GM12878 (cell line): Measurements from ENCODE around the gene PPP1R27. TPM values are rescaled to one million over a fixed set of nuclear protein-coding genes. Genes with fewer than 3 reads are reported as not detected.

Experiments used
- ATAC-seq: fragments of 200-7000 bp; cut with Tn5 transposase; 3 replicates; pipeline ENCODE4 v1.9.1; 2020; ENCODE audit warnings: mild to moderate bottlenecking, moderate library complexity
- BruUV-seq: library from RNA; stranded (reverse); fragments of 400-500 nt; replicated peaks from 2 replicates; lab custom pipeline; 2021; lab: Mats Ljungman, UMichigan
- CTCF ChIA-PET: fragments of 300-600 bp; sonication (Branson Sonifier 250); formaldehyde crosslinking; extraction: SDS; loops from one replicate; lab custom pipeline; 2021; ENCODE audit warnings: inconsistent platforms; lab: Yijun Ruan, JAX
- POLR2A ChIA-PET: fragments of 350-600 bp; formaldehyde crosslinking; extraction: SDS; loops from one replicate; lab custom pipeline; 2021; ENCODE audit warnings: inconsistent platforms; lab: Charles Lee
- RAD21 ChIA-PET: fragments of 300-600 bp; sonication (Branson Sonifier 250); formaldehyde crosslinking; loops from one replicate; lab custom pipeline; 2023; ENCODE audit warnings: antibody characterized with exemption; ENCODE audit not compliant: unreplicated experiment; lab: Charles Lee
- SMC1A ChIA-PET: fragments of 300-600 bp; sonication (Branson Sonifier 250); formaldehyde crosslinking; loops from one replicate; lab custom pipeline; 2023; ENCODE audit not compliant: unreplicated experiment, uncharacterized antibody; lab: Charles Lee
- DNase-seq: peaks from one replicate; pipeline ENCODE4 v3.0.0-alpha.2; 2011; ENCODE audit warnings: low read depth, low spot score
- FAIRE-seq: peaks from 3 replicates; lab custom pipeline; 2011; peaks lifted over from hg19 to GRCh38; lab: Jason Lieb, UNC
- H2AFZ ChIP-seq: 2 replicates; pipeline ENCODE4 v1.6.0; 2011; ENCODE audit warnings: low read depth, low read length, control low read depth; ENCODE audit not compliant: control insufficient read depth
- H3K27ac ChIP-seq: 2 replicates; pipeline ENCODE4 v1.5.1; 2011; ENCODE audit warnings: control low read depth; ENCODE audit not compliant: control insufficient read depth, insufficient read depth
- H3K27me3 ChIP-seq, 2 experiments: replicated peaks in 1 of 2; 2 replicates each; pipeline versions ENCODE4 v1.6.0 to v1.6.1; 2011; ENCODE audit warnings: low read length in 1 of 2; ENCODE audit not compliant: control insufficient read depth in 2 of 2, insufficient read depth in 2 of 2
- H3K36me3 ChIP-seq, 2 experiments: 2 replicates each; pipeline ENCODE4 v1.5.1; 2011; ENCODE audit warnings: low read length in 1 of 2; ENCODE audit not compliant: control insufficient read depth in 2 of 2, insufficient read depth in 2 of 2
- H3K4me1 ChIP-seq: 2 replicates; pipeline ENCODE4 v1.6.1; 2011; ENCODE audit warnings: mild to moderate bottlenecking, low read length, moderate library complexity, mixed read lengths; ENCODE audit not compliant: control insufficient read depth, insufficient read depth
- H3K4me2 ChIP-seq: 2 replicates; pipeline ENCODE4 v1.6.0; 2011; ENCODE audit warnings: control low read depth; ENCODE audit not compliant: control insufficient read depth, insufficient read depth
- H3K4me3 ChIP-seq: fragments of 200-600 bp; sonication (generic); 2 replicates; pipeline ENCODE4 v1.5.1; 2016
- H3K79me2 ChIP-seq: 2 replicates; pipeline ENCODE4 v1.6.0; 2011; ENCODE audit warnings: low read length; ENCODE audit not compliant: control insufficient read depth, insufficient read depth
- H3K9ac ChIP-seq: 2 replicates; pipeline ENCODE4 v1.8.0; 2011; ENCODE audit warnings: low read length, control low read depth, mixed read lengths; ENCODE audit not compliant: control insufficient read depth, insufficient read depth
- H3K9me3 ChIP-seq: replicated peaks from 3 replicates; pipeline ENCODE4 v1.5.1; 2011; ENCODE audit warnings: mild to moderate bottlenecking, low read length; ENCODE audit not compliant: control insufficient read depth, insufficient read depth
- H4K20me1 ChIP-seq: 2 replicates; pipeline ENCODE4 v1.6.0; 2011; ENCODE audit not compliant: control insufficient read depth, insufficient read depth
- BMI1 ChIP-seq: fragments of 450-650 bp; IDR thresholded peaks from 2 replicates; pipeline ENCODE4 v1.6.1; 2016; ENCODE audit warnings: mild to moderate bottlenecking, moderate library complexity, borderline replicate concordance
- BRCA1 ChIP-seq: IDR thresholded peaks from 2 replicates; pipeline ENCODE4 v1.6.1; 2011; ENCODE audit warnings: low read depth, low read length, improper control_type of control experiment
- CBX5 ChIP-seq: sonication (generic); IDR thresholded peaks from 2 replicates; pipeline ENCODE4 v1.6.1; 2016; ENCODE audit warnings: low read depth, moderate library complexity, mild to moderate bottlenecking, inconsistent platforms
- ETV6 ChIP-seq, 2 experiments: fragments of 450-650 bp in 1 of 2; IDR thresholded peaks in 1 of 2; conservative IDR thresholded peaks in 1 of 2; 2 replicates each; pipeline ENCODE4 v1.6.1; 2014; ENCODE audit warnings: antibody characterized with exemption in 1 of 2, borderline replicate concordance in 1 of 2, low read depth in 1 of 2, mild to moderate bottlenecking in 1 of 2, moderate library complexity in 1 of 2
- EZH2 ChIP-seq: IDR thresholded peaks from 2 replicates; pipeline ENCODE4 v1.6.1; 2012; ENCODE audit warnings: low read depth, mild to moderate bottlenecking, control low read depth, inconsistent platforms, low read length, borderline replicate concordance; ENCODE audit not compliant: control insufficient read depth
- HDAC6 ChIP-seq: fragments of 200-600 bp; sonication (generic); IDR thresholded peaks from one replicate; pipeline ENCODE4 v1.8.0; 2017; ENCODE audit warnings: antibody characterized with exemption; ENCODE audit not compliant: unreplicated experiment
- POLR2AphosphoS5 ChIP-seq: IDR thresholded peaks from 2 replicates; pipeline ENCODE4 v1.6.1; 2011; ENCODE audit warnings: mild to moderate bottlenecking, low read length, inconsistent platforms
- RAD21 ChIP-seq: IDR thresholded peaks from 2 replicates; pipeline ENCODE4 v1.6.1; 2011; ENCODE audit warnings: mild to moderate bottlenecking, low read depth, low read length, moderate library complexity; ENCODE audit not compliant: insufficient read depth
- RELA ChIP-seq: fragments of 450-650 bp; IDR thresholded peaks from 2 replicates; pipeline ENCODE4 v1.8.0; 2014; ENCODE audit warnings: borderline replicate concordance; ENCODE audit not compliant: partially characterized antibody
- TAF1 ChIP-seq: IDR thresholded peaks from 2 replicates; pipeline ENCODE4 v1.6.1; 2011; ENCODE audit warnings: mild to moderate bottlenecking, low read depth, low read length, borderline replicate concordance
- ZSCAN29 ChIP-seq: fragments of 450-650 bp; IDR thresholded peaks from 2 replicates; pipeline ENCODE4 v1.6.1; 2017; ENCODE audit warnings: mild to moderate bottlenecking, moderate library complexity
- WGBS: methylation state at CpG from one replicate; pipeline ENCODE4 v1.1.6; 2016; ENCODE audit warnings: low lambda C conversion rate; ENCODE audit not compliant: insufficient replicate concordance, insufficient coverage; ENCODE audit errors: missing lambda C conversion rate; 5-methylcytosine and 5-hydroxymethylcytosine counted together
- in situ Hi-C: fragments of 300-500 bp; cut with MboI; formaldehyde crosslinking; loops from 9 replicates; pipeline ENCODE4 v1.14.3; 2018; ENCODE audit warnings: mixed read lengths
- intact Hi-C: fragments of 100-400 bp; cut with micrococcal nuclease; formaldehyde crosslinking; loops from one replicate; pipeline ENCODE4 v1.14.2; 2022; ENCODE audit not compliant: unreplicated experiment
- polyA plus RNA-seq, 11 experiments: library from polyadenylated mRNA; depleted of rRNA in 4 of 11; unstranded in 6 of 11; stranded (reverse) in 5 of 11; fragments of >200 nt; fragmentation: Nextera tagmentation in 4 of 11; fragmentation: Illumina TruSeq in 1 of 11; extraction: Ambion mirVana in 4 of 11; extraction: Trizol in 1 of 11; gene quantifications; 1 replicate in 1 of 11; 2 replicates in 10 of 11; pipeline versions ENCODE4 v1.2.1 to v1.2.3, GENCODE V29; 2011 to 2016; ENCODE audit warnings: inconsistent platforms in 2 of 11, missing spikeins in 2 of 11, low read depth in 1 of 11
- total RNA-seq, 4 experiments: library from RNA; depleted of rRNA in 3 of 4; stranded (reverse); fragments of >200 nt in 3 of 4; fragmentation: Illumina TruSeq in 1 of 4; extraction: Trizol in 1 of 4; gene quantifications; 2 replicates each; pipeline versions ENCODE4 v1.2.1 to v1.2.3, GENCODE V29; 2013 to 2021
- TF ChIP-seq, protein P1 (sequence below): fragments of 450-650 bp; IDR thresholded peaks from 2 replicates; pipeline ENCODE4 v1.6.1; 2017; ENCODE audit warnings: mild to moderate bottlenecking
- TF ChIP-seq, protein P2 (sequence below): IDR thresholded peaks from 2 replicates; pipeline ENCODE4 v1.6.1; 2011; ENCODE audit warnings: low read depth, low read length, improper control_type of control experiment, borderline replicate concordance
- TF ChIP-seq, protein P3 (sequence below): fragments of 450-650 bp; IDR thresholded peaks from 2 replicates; pipeline ENCODE4 v1.6.1; 2017; ENCODE audit warnings: low read depth, mild to moderate bottlenecking, moderate library complexity
- TF ChIP-seq, protein P4 (sequence below): fragments of 450-650 bp; IDR thresholded peaks from 2 replicates; pipeline ENCODE4 v1.6.1; 2016; ENCODE audit warnings: mild to moderate bottlenecking, moderate library complexity, borderline replicate concordance

The PPP1R27 gene
- total and polyA plus RNA-seq, 10 of the 15 experiments (the other 5 are each of a cell fraction or from before 2014, with no cell fraction given): 0.17 to 1.6 (median 0.49) TPM; not detected in 3

DNA sequence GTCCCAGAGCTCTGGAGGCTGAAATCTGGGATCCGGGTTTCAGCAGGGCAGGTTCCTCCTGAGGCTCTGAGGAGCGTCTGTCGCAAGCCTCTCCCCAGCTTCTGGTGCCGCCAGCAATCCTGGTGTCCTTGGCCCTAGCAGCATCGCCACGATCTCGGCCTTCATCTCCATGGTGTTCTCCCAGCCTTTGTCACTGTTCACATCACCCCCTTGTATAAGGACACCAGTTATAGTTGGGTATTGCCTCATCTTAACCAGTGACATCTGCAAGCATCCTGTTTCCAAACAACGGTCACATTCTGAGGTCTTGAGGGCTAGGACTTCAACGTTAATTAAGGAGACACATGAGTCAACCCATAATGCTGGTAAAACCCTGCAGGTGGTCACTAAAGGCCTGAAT, 2.8 kb upstream of the PPP1R27 start:
- Histone ChIP-seq H3K9ac (no peak overlapping the region), H4K20me1 (no peaks in the 10 kb centered on the region), H3K79me2 (peaks cover 8% of the 10 kb centered on the region), H3K27me3 (no peaks in the 10 kb centered on the region), H3K4me1 (peaks cover 6% of the 10 kb centered on the region), H3K4me2 (no peak overlapping the region), H2AFZ (no peak overlapping the region), H3K9me3 (no peaks in the 10 kb centered on the region), H3K27ac (no peak overlapping the region), H3K36me3 (no peaks in the 10 kb centered on the region; a peak in 1 of 4 replicates), H3K4me3 (no peak overlapping the region)
- ATAC-seq (no peak), DNase-seq (no peak), FAIRE-seq (no peak)
- WGBS: 71% methylated on average over 9 of the region's 9 CpGs
- CTCF ChIA-PET: interaction anchor here (0.6 kb wide), 1 partner anchor 39 kb away, joined by 3 read pairs; no protein-coding TSS in a partner anchor
- intact Hi-C loops (no loop called here), in situ Hi-C loops (no loop called here)
- RAD21 ChIA-PET: interaction anchor here (0.6 kb wide), 1 partner anchor 722 kb away, joined by 3 read pairs; no protein-coding TSS in a partner anchor
- BruUV-seq: no TSS peak
- TF ChIP-seq POLR2AphosphoS5: no peak
- TF ChIP-seq, protein P1, sequence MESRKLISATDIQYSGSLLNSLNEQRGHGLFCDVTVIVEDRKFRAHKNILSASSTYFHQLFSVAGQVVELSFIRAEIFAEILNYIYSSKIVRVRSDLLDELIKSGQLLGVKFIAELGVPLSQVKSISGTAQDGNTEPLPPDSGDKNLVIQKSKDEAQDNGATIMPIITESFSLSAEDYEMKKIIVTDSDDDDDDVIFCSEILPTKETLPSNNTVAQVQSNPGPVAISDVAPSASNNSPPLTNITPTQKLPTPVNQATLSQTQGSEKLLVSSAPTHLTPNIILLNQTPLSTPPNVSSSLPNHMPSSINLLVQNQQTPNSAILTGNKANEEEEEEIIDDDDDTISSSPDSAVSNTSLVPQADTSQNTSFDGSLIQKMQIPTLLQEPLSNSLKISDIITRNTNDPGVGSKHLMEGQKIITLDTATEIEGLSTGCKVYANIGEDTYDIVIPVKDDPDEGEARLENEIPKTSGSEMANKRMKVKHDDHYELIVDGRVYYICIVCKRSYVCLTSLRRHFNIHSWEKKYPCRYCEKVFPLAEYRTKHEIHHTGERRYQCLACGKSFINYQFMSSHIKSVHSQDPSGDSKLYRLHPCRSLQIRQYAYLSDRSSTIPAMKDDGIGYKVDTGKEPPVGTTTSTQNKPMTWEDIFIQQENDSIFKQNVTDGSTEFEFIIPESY: no peak
- no peak for TF ChIP-seq HDAC6
- TF ChIP-seq RELA: no peak
- TF ChIP-seq BRCA1: no peak
- TF ChIP-seq EZH2: no peak
- TF ChIP-seq CBX5: no peak
- TF ChIP-seq, protein P2, sequence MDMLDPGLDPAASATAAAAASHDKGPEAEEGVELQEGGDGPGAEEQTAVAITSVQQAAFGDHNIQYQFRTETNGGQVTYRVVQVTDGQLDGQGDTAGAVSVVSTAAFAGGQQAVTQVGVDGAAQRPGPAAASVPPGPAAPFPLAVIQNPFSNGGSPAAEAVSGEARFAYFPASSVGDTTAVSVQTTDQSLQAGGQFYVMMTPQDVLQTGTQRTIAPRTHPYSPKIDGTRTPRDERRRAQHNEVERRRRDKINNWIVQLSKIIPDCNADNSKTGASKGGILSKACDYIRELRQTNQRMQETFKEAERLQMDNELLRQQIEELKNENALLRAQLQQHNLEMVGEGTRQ: no peak
- TF ChIP-seq, protein P3, sequence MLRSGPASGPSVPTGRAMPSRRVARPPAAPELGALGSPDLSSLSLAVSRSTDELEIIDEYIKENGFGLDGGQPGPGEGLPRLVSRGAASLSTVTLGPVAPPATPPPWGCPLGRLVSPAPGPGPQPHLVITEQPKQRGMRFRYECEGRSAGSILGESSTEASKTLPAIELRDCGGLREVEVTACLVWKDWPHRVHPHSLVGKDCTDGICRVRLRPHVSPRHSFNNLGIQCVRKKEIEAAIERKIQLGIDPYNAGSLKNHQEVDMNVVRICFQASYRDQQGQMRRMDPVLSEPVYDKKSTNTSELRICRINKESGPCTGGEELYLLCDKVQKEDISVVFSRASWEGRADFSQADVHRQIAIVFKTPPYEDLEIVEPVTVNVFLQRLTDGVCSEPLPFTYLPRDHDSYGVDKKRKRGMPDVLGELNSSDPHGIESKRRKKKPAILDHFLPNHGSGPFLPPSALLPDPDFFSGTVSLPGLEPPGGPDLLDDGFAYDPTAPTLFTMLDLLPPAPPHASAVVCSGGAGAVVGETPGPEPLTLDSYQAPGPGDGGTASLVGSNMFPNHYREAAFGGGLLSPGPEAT: no peak
- no peak for TF ChIP-seq TAF1
- no peak for TF ChIP-seq RAD21
- TF ChIP-seq ZSCAN29: no peak
- TF ChIP-seq ETV6 (conservative IDR thresholded peaks at IDR 0.05 in 1 of 2, IDR thresholded peaks at IDR 0.05 in 1 of 2; ENCODE audit: borderline replicate concordance in 1 of 2, low read depth in 1 of 2): no peak
- TF ChIP-seq, protein P4, sequence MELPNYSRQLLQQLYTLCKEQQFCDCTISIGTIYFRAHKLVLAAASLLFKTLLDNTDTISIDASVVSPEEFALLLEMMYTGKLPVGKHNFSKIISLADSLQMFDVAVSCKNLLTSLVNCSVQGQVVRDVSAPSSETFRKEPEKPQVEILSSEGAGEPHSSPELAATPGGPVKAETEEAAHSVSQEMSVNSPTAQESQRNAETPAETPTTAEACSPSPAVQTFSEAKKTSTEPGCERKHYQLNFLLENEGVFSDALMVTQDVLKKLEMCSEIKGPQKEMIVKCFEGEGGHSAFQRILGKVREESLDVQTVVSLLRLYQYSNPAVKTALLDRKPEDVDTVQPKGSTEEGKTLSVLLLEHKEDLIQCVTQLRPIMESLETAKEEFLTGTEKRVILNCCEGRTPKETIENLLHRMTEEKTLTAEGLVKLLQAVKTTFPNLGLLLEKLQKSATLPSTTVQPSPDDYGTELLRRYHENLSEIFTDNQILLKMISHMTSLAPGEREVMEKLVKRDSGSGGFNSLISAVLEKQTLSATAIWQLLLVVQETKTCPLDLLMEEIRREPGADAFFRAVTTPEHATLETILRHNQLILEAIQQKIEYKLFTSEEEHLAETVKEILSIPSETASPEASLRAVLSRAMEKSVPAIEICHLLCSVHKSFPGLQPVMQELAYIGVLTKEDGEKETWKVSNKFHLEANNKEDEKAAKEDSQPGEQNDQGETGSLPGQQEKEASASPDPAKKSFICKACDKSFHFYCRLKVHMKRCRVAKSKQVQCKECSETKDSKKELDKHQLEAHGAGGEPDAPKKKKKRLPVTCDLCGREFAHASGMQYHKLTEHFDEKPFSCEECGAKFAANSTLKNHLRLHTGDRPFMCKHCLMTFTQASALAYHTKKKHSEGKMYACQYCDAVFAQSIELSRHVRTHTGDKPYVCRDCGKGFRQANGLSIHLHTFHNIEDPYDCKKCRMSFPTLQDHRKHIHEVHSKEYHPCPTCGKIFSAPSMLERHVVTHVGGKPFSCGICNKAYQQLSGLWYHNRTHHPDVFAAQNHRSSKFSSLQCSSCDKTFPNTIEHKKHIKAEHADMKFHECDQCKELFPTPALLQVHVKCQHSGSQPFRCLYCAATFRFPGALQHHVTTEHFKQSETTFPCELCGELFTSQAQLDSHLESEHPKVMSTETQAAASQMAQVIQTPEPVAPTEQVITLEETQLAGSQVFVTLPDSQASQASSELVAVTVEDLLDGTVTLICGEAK: no peak
- no peak for TF ChIP-seq BMI1
- POLR2A ChIA-PET: interaction anchor here (0.6 kb wide), 1 partner anchor 21 kb away, joined by 3 read pairs; no protein-coding TSS in a partner anchor
- SMC1A ChIA-PET: no interaction called here
